COLO668 (cell line): ENCODE data around the gene FAAP24.
"Not testable (repeated sequence)": the region's sequence is repeated elsewhere in the genome, so short reads cannot be mapped to it uniquely, and the experiment has no call there.

Experiments used
- DNase-seq: peaks from one replicate; lab custom pipeline; 2025; ENCODE audit not compliant: unreplicated experiment; lab: John Stamatoyannopoulos, UW

Gene FAAP24, protein sequence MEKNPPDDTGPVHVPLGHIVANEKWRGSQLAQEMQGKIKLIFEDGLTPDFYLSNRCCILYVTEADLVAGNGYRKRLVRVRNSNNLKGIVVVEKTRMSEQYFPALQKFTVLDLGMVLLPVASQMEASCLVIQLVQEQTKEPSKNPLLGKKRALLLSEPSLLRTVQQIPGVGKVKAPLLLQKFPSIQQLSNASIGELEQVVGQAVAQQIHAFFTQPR

DNA sequence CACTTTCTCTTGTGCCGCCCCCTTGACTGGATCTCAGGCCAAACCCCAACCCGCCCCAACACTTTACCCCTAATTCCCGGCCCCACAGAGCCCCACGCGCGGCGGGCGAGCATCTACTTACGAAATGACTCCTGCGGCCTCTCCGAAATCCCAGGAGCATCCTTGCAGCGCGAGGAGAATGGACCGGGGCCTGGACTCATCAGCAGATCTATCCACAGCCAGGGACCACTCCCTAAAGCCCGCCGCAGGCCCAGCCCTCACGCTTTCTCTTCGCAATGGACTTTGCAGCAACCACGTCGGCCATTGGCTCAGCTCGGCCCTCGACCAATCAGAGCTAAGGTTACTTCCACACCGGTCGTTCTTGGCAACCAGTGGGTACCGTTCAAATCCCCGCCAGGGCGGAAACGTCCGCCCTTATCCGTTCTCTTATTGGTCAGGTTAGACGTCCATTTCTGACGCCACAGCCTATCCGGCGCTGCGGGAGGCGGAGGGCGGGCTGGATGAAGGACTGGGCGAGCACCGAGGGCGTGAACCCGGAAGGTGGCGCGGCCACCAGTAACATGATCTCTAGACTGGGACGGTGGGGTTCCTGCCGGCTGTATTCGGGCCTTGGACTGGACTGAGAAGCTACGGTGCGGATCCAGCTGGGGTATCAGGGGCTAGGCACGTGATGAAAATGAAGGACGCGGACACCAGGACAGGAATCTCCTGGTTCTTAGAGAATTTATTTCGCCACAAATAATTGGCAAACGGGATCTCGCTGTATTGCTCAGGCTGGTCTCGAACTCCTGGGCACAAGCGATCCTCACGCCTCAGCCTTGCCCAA is at the start of gene FAAP24, which contains the start of gene CEP89:
TSS of gene FAAP24 (plus strand) at position 528 of the 826 bp plus-strand sequence. CDS start 955 bp downstream, outside the sequence.
TSS of gene CEP89 (minus strand) at position 244 of the 826 bp plus-strand sequence. CDS start at position 160, 84 bp downstream.
- DNase-seq = peak; percentile 98

DNA sequence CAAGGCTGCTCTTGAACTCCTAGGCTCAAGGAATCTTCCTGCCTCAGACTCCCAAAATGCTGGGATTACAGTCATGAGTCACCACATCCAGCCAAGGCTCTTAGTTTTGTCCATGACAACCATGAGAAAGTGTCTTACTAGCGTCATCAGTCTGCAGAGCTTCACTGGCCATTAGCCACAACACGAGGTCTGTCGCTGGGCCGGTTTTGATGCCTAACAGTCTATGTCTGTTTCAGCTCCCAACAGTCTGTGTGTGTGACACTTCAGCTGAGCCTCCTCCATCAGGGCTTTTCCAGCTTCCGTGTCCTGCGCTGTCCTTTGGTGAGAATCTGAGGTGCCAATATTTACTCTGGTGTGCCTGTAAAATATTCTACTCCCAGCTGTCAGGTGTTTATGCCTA is 47.8 kb upstream of the FAAP24 start:
- DNase-seq = peak; percentile 40

DNA sequence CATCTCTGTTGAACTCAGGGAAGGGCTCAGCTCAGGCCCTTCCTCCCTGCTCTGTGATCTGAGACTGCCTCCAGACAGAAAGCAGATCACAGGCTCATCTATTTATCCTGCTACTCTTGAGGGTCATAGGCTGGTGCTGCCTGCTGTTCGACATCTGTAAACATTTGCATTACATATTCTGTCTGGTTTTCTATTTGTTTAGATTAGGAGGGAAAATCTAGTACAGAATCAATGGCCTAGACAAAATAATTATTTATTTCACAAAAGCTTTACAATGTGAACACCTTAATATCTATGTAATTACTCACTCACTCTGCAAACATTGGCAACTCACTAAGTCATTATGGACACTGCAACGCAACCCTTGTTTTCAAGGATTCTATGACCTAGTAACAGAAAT is 43.2 kb upstream of the FAAP24 start:
- peak; percentile 12 for DNase-seq

DNA sequence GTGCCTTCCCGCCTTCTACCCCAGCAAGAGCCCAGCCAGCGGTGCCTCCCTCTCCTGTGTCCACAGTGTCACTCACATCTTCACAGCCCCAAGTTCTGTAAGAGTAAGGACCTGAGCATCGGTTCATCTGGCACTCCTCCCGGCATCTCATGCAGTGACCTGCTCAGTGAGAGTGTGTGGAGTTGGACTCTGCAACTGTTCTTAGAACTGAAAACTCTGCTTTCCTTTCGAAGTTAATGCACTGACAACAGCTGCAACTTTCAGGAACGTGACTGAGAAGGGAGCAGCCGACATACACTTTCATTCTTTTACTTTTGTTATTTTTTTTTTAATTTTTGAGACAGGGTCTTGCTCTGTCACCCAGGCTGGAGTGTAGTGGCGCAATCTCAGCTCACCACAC is 41.5 kb upstream of the FAAP24 start:
- DNase-seq = no peak

DNA sequence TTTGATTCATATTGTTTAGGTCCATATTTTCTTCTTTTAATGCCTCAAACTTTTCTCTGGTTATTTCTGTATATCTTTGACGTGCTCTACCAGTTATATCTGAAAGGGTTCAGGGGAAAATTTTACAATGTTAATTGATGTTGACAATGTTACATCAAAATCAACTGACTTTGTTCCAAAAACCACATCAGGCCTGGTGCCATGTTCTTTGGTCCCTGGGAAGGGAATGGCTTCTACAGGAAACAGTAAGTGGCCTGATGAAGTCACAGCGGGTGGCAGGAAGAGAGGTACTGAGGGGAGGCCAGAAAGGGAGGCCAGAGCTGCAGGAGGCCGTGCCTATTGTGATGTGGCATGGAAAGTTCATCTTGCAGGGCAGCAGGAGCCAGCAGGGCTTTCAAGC is 38.5 kb upstream of the FAAP24 start:
- DNase-seq = no peak

DNA sequence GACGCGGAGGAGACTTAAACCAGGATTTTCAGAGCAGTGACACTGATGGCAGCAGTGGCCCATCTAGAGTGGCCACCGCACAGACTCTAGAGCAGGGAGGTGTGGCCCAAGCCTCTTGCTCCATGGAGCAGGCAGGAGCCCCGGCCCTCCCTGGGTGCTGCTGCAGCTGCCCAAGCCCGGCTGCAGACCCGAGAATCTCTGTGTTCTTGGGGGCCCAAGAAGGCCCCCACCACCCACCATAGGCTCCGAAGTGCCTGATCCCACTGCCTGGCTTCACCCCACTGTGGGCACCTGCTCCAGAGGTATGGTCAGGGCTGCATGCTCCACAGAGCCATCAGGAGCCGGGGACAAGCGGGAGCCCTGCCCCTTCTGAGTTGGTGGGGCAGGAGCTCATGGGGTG is 36.4 kb upstream of the FAAP24 start:
- no peak for DNase-seq

DNA sequence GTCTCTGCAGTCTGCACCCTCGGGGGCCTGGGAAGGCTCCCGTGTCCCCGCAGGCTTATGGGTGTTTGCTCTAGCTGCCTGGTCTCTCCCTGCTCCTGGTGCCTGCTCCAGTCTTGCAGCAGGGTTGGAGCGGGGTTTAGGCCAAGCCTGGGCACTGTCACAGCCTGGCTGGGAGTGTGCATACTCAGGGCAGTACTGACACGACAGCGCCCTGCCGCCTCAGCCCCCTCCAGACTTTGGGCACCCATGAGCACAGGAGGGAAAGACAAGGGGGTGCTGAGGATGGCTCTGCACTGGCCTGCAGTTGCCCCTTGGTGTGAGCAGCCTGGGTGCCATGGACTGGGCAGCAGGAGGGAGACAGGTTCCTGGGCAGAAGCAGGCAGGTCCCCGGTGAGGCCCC is 36.0 kb upstream of the FAAP24 start:
- DNase-seq = no peak

DNA sequence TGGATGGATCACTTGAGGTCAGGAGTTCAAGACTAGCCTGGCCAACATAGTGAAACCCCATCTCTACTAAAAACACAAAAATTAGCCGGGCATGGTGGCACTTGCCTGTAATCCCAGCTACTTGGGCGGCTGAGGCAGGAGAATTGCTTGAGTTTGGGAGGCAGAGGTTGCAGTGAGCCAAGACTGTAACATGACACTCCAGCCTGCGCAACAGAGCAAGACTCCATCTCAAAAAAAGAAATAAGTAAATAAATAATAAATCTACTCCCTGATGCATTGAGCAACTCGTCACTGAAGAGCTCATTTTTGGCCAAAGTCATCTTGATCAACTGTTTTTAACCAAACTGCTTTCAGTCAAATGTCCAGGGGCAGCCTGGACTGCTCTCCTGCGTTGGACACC is 30.8 kb upstream of the FAAP24 start:
- DNase-seq = not testable (repeated sequence)

DNA sequence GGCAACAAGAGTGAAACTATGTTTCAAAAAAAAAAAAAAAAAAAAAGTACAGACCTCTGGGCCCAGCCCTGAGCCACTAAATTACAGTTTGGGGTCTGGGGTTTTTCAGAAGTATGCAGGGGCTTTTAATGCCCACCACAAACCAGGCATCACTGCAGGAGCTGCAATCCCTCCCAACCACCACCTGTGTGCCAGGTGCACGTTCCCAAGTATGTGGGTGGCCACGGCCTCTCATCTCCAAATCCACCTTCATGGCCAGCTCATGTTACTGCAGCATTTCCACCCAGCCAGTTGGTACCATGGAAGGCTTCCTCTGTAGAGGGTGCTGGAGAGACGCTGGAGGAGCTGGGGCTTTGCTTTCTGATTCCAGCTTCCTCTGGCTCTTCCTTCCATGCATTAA is 26.8 kb upstream of the FAAP24 start:
- peak; percentile 11 for DNase-seq

DNA sequence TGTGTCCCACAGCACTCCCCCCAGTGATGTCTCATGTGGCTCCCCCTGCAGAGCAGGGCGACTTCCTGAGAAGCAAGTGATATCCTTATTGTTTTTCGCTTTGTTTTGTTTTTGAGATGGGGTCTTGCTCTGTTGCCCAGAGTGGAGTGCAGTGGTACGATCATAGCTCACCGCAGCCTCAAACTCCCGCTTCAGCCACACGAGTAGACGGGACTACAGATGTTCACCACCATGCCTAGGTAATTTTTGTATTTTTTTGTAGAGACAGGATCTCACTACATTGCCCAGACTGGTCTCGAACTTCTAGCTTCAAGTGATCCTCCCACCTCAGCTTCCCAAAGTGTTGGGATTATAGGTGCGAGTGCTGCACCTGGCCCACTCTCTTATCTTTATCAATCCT is 5.3 kb upstream of the FAAP24 start:
- DNase-seq = no peak

DNA sequence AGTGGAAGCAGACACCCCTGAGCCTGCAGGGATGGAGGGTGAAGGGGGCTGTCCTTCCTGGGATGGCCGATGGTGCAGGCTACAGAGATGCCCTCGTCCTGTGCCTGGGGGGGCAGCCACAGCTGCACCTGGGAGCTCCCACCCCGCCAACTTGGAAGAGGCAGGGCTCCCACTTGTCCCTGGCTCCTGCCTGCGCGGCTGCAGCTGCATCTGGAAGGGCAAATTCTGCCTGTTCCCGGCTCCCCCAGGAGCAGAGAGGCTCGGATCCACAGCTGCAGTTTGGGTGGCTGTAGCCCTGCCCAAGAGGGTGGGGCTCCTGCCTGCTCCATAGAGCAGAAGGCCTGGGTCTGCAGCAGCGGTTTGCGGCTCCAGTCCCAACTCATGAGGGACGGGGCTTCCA is 2.5 kb upstream of the FAAP24 start:
- peak; percentile 10 for DNase-seq

DNA sequence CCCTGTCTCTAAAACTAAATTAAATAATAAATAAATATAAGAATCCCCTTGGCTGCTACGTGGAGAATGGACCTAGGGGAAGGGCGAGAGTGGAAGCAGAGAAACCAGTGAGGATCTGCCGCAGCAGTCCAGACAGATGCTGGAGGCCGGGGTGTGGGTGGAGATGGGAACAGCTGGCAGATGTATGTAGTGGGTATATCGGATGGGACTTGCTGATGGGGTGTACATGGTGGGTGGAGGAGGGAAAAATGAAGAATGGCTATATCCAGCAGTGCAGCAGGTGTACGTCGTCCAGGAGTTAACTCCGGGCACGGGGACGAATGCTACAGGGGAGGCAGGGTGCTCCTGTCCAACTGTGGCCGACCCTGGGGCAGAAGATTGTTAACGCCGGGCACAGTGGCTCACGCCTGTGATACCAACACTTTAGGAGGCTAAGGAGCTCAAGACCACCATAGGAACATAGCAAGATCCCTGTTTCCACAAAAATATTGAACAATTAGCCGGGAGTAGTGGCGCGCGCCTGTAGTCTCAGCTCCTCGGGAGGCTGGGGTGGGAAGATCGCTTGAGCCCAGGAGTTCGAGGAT is 938 bp upstream of the FAAP24 start:
- peak; percentile 6 for DNase-seq

DNA sequence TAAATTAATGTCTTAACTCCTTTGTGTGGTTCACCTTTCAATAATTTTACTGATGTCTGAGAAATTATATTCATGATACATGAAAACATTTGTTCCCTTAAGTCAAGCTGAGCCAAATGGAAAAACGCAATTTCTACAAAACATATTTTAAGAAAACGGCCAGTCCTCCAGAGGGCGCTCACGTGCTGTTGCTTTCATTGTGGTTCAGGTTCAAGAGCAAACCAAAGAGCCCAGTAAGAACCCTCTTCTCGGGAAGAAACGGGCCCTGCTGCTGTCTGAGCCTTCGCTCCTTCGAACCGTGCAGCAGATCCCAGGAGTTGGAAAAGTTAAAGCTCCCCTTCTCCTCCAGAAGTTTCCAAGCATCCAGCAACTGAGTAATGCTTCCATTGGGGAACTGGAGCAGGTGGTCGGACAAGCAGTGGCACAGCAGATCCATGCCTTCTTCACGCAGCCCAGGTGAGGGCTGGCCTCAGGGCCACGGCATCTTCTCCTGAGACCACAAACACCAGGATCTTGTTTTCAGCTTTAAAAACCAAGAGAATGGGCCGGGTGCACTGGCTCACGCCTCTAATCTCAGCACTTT is 4.3 kb downstream of the FAAP24 start:
- DNase-seq = peak; percentile 69

DNA sequence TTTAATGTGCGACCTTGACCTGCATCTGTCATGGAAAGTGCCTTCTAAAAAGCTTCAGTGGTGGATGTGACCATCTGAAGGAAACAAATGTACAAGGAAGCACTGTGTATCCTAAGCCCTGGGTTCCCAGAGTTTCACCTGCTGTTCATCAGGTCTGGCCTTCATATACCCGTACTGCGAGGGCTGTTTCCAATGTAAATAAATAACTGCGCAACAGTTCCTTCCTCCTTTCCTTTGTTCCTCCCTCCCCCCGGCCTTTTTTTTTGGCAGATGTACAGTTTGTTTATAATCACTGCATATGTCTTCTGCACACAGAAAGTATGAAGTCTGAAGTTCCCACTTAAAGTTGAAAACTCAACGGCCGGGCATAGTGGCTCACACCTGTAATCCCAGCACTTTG is 5.2 kb downstream of the FAAP24 start:
- no peak for DNase-seq

DNA sequence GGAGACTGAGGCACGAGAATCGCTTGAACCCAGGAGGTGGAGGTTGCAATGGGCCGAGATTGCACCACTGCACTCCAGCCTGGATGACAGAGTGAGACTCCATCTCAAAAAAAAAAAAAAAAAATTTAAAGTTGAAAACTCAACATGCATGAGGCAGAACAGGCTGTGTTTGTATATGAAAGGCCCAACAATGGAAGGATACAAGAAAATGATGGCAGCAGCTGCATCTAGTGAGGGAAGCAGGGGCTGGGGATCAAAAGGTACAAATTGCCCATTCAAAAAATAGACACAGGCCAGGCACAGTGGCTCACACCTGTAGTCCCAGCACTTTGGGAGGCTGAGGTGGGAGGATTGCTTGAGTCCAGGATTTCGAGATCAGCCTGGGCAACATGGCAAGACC is 5.8 kb downstream of the FAAP24 start:
- DNase-seq = not testable (repeated sequence)

DNA sequence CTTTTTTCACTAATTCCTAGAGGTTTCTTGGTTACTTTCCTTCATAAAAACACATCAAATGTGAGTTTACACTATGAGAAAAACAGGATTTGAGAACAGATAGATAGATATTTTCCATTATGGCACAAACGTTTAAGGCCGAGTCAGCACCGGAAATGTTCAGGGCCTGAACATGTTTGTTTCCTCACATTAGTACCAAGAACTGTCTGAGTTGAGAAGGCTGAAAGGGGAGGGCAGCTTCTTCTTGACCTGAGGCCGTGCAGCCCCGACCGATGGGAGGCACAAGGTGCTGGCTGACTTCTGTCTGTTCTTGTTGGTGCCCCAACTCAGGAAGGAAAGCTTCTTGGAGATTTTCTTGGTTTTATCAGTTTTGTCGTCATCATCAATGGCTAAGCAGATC is 7.8 kb downstream of the FAAP24 start:
- DNase-seq = not testable (repeated sequence)

DNA sequence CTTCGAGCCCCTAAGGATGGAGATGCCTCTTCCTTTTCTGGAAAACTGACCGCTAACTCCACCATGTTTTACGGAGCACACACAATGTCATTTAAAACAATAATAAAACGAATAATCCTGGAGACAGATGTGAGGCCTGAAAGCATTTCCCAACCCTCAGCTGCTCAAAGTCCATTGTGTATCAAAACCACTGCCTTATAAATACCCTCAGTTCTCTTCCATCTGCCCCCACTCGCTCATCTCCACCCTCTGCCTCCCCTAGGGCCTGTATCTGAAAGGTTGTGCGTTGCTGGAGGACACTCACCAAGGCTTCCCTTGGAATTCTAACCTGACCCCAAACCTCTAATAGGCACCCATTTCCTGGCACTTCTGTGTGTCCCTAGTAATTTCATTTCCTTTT is 10.4 kb downstream of the FAAP24 start:
- not testable (repeated sequence) for DNase-seq

DNA sequence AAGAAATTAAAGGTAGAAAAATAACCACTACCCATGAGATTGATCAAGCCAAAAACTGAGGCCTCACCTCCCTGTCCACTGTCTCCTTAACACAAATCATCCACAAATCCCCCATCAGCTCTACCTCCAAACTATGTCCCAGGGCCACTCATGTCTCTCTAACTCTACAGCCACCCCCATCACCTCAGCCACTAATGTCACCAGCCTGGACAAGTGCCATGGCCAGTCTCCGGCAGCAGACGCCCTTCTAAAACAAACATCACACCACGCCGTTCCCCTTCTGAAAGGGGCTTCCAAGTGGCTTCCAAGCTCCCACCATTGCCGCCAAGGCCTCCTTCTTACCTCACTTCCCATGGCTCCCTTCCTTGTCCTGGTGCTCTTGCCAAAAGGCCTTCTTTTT is 16.2 kb downstream of the FAAP24 start:
- DNase-seq = not testable (repeated sequence)

DNA sequence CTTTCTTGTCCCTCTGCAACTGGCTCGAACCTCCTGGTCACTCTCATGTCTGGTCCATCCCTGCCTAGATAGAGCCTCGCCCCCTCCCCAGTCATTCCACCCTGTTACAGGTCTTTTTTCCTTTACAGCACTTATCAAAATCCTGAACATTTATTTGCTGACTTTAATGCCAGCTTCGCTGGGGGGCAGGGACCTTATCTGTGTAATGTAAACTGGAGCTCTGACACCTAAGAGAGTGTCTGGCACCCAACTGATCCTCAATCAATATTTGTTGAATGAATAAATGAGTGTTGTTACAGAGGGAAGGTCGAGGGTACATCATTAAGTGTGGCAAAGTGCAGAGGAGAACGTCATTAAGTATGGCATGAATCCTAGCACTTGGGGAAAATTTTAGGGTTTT is 16.7 kb downstream of the FAAP24 start:
- no peak for DNase-seq

DNA sequence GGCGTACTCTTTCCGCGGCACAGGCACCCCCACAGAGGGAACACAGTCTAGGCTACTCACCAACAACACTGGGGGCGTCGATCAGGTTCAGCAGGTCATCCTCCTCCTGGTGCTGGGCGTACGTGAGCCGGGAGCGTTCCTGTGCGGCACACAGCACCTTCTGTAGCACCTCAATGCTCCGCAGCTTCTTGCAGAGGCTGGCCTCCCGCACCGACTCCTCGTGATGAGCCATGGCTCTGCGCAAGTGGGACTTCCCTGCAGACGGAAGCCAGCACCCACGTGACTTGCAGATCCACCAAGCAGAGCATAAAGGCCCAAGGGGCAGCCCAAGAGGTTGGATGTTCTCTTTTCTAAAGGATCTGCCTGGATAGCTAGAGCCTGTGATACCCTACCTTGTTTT is 23.9 kb downstream of the FAAP24 start:
- DNase-seq = not testable (repeated sequence)

DNA sequence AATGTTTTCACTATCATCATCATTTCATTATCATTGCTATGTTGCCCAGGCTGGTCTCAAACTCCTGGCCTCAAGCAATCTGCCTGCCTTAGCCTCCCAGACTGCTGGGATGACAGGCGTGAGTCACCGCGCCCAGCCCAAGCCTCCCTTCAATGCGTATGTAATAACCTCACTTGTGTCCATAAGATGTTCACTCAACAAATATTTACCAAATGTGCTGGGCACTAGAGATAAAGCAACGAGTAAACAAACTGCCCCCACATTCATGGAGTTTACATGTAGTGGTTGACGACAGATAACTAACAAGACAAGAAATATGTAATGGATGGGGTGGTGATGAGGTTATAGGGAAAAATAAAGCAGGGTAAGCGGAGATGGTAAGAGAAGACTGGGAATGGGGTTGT is 25.0 kb downstream of the FAAP24 start:
- DNase-seq = peak; percentile 47
